Breast epithelium (tissue), 4 donors: ENCODE data around the gene ADAMTSL3. TPM values are rescaled to one million over a fixed set of nuclear protein-coding genes. Genes with fewer than 3 reads are reported as not detected.

Experiments
- DNase-seq, 2 donors: peaks; one replicate each; pipeline ENCODE4 v3.0.0-alpha.2; 2019; ENCODE audit warnings: low spot score in 2 of 2
- H3K27ac ChIP-seq, 2 donors: fragments of 200-600 bp; sonication (generic) in 1 of 2; one replicate each; pipeline ENCODE4 v1.5.1; 2016 to 2019; ENCODE audit warnings: mild to moderate bottlenecking in 1 of 2
- H3K27me3 ChIP-seq, 2 donors: fragments of 200-600 bp; sonication (generic) in 1 of 2; one replicate each; pipeline versions ENCODE4 v1.5.1 to v1.6.0; 2017 to 2019; ENCODE audit warnings: control low read depth in 1 of 2, mild to moderate bottlenecking in 1 of 2
- H3K36me3 ChIP-seq: fragments of 200-600 bp; one replicate; pipeline ENCODE4 v1.5.1; 2019
- H3K4me1 ChIP-seq, 2 donors: fragments of 200-600 bp; sonication (generic); one replicate each; pipeline ENCODE4 v1.5.1; 2016 to 2019; ENCODE audit warnings: control low read depth in 1 of 2
- H3K4me3 ChIP-seq, 3 donors: fragments of 200-600 bp; sonication (generic); 1 replicate in 2 of 3; 2 replicates in 1 of 3; pipeline ENCODE4 v1.5.1; 2016 to 2019; ENCODE audit warnings: mild to moderate bottlenecking in 3 of 3, moderate library complexity in 2 of 3
- H3K9me3 ChIP-seq, 2 donors: fragments of 200-600 bp; sonication (generic) in 1 of 2; one replicate each; pipeline ENCODE4 v1.5.1; 2016 to 2019; ENCODE audit warnings: control low read depth in 1 of 2
- POLR2A ChIP-seq: fragments of 450-650 bp; IDR thresholded peaks from one replicate; pipeline ENCODE4 v1.6.1; 2016; ENCODE audit warnings: antibody characterized with exemption, mild to moderate bottlenecking, moderate library complexity
- POLR2AphosphoS5 ChIP-seq, 3 donors: sonication (generic); formaldehyde crosslinking; IDR thresholded peaks; one replicate each; pipeline ENCODE4 v1.6.1; 2017; ENCODE audit warnings: antibody characterized with exemption in 3 of 3
- intact Hi-C: fragments of 100-400 bp; cut with DNase I; formaldehyde crosslinking; loops from one replicate; pipeline ENCODE4 v1.15.1; 2023; ENCODE audit warnings: low total_unique reads
- total RNA-seq, 3 donors: library from RNA; depleted of rRNA; stranded (reverse); fragments of >200 nt; gene quantifications; one replicate each; pipeline ENCODE4 v1.1.0, GENCODE V29; 2016
- TF ChIP-seq, protein P1 (sequence below), 3 donors: fragments of 450-650 bp; IDR thresholded peaks; one replicate each; pipeline ENCODE4 v1.5.1; 2016 to 2017; ENCODE audit warnings: antibody characterized with exemption in 3 of 3, mild to moderate bottlenecking in 3 of 3, moderate library complexity in 3 of 3

The ADAMTSL3 gene
- total RNA-seq, 3 donors from 2014 or later = 1.8 to 3.9 (median 2.7) TPM

DNA sequence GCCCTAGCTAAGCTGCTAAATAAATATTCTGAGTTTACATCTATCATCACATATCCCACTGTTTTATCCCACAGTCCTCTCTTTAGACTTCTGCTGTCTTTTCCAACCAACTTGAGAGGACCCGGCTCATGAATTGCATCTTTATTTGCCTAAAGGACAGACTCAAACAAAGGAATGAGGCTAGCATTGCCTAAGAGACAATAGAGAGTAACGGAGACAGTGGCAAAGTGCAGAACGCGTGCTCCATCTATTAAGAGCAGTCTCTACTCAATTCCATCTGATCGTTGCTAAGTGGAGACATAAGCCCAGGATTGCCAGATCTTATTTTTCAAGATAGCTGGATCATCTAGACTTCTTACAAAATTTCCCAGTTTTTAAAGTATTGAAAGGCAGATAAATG is 2.3 kb downstream of the ADAMTSL3 start:
- TF ChIP-seq, protein P1, sequence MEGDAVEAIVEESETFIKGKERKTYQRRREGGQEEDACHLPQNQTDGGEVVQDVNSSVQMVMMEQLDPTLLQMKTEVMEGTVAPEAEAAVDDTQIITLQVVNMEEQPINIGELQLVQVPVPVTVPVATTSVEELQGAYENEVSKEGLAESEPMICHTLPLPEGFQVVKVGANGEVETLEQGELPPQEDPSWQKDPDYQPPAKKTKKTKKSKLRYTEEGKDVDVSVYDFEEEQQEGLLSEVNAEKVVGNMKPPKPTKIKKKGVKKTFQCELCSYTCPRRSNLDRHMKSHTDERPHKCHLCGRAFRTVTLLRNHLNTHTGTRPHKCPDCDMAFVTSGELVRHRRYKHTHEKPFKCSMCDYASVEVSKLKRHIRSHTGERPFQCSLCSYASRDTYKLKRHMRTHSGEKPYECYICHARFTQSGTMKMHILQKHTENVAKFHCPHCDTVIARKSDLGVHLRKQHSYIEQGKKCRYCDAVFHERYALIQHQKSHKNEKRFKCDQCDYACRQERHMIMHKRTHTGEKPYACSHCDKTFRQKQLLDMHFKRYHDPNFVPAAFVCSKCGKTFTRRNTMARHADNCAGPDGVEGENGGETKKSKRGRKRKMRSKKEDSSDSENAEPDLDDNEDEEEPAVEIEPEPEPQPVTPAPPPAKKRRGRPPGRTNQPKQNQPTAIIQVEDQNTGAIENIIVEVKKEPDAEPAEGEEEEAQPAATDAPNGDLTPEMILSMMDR (IDR thresholded peaks at IDR 0.05) = no peak
- TF ChIP-seq POLR2A (no peak), POLR2AphosphoS5 (IDR thresholded peaks at IDR 0.05) (no peak)
- H3K4me1 ChIP-seq = no peaks in the 10 kb centered on the region
- H3K36me3 ChIP-seq = no peaks in the 10 kb centered on the region
- intact Hi-C loops = no loop called here
- no peak for DNase-seq
- H3K27ac ChIP-seq = no peak overlapping the region
- H3K4me3 ChIP-seq = no peak overlapping the region
- H3K27me3 ChIP-seq = peaks cover 0 to 28% of the 10 kb centered on the region in 2 donors
- H3K9me3 ChIP-seq = no peaks in the 10 kb centered on the region

DNA sequence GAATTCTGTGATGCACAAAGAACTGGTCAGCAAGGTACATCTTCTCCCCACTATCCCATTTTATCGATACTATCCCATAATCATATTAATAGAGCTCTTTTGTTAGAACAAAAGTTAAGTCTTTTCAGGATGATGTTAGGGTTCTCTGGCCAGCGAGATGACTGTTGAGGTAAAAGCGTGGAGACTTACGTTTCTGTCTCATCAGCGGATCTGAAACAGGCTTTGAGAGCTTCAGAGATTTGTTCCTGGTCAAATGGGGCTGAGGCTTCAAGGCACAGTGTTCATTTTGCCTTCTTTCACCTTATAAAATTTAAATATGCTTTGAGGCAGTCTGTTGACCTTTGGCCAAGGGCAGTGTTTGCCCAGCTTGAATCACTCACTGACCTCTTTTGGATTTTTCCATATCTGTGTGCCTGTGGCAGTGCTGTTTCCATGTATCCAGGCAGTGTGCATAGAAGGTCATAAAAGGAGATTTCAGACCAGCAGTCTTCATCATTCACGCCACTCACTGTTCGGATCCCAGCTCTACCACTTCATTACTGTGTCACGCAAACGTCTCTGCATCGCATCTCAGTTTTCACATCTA is 3.1 kb downstream of the ADAMTSL3 start:
- H3K4me3 ChIP-seq = no peak overlapping the region
- no peaks in the 10 kb centered on the region for H3K36me3 ChIP-seq
- no peak for TF ChIP-seq POLR2AphosphoS5 (IDR thresholded peaks at IDR 0.05)
- H3K4me1 ChIP-seq = no peaks in the 10 kb centered on the region
- H3K9me3 ChIP-seq = no peaks in the 10 kb centered on the region
- H3K27me3 ChIP-seq = peaks cover 0 to 28% of the 10 kb centered on the region in 2 donors
- no peak overlapping the region for H3K27ac ChIP-seq
- DNase-seq = no peak
- intact Hi-C loops = no loop called here

DNA sequence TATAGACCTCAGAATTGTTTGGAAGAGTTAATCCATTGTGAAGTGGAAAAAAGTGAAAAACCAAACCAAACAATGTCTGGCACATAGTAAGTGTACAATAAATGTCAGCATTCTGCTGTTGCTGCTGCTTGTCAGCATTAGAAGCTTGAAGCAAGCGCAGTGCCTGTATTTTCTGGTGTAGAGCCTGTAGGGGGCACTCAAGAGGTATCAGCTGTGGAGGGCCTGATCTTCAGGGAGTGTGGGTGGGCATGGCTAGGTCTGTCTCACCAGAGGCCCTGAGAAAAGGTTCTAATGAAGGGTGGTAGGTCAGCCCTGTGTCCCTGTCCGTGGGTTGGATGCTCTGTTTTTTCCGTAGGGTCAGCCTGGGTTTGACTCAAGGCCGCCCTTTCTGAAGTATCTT is 3.6 kb downstream of the ADAMTSL3 start:
- no peaks in the 10 kb centered on the region for H3K4me1 ChIP-seq
- intact Hi-C loops = no loop called here
- no peaks in the 10 kb centered on the region for H3K9me3 ChIP-seq
- TF ChIP-seq, protein P1 (IDR thresholded peaks at IDR 0.05) = no peak
- TF ChIP-seq POLR2AphosphoS5 (IDR thresholded peaks at IDR 0.05) = no peak
- TF ChIP-seq POLR2A = no peak
- H3K36me3 ChIP-seq = no peaks in the 10 kb centered on the region
- peaks cover 0 to 28% of the 10 kb centered on the region in 2 donors for H3K27me3 ChIP-seq
- H3K27ac ChIP-seq = no peak overlapping the region
- no peak for DNase-seq
- H3K4me3 ChIP-seq = no peak overlapping the region

DNA sequence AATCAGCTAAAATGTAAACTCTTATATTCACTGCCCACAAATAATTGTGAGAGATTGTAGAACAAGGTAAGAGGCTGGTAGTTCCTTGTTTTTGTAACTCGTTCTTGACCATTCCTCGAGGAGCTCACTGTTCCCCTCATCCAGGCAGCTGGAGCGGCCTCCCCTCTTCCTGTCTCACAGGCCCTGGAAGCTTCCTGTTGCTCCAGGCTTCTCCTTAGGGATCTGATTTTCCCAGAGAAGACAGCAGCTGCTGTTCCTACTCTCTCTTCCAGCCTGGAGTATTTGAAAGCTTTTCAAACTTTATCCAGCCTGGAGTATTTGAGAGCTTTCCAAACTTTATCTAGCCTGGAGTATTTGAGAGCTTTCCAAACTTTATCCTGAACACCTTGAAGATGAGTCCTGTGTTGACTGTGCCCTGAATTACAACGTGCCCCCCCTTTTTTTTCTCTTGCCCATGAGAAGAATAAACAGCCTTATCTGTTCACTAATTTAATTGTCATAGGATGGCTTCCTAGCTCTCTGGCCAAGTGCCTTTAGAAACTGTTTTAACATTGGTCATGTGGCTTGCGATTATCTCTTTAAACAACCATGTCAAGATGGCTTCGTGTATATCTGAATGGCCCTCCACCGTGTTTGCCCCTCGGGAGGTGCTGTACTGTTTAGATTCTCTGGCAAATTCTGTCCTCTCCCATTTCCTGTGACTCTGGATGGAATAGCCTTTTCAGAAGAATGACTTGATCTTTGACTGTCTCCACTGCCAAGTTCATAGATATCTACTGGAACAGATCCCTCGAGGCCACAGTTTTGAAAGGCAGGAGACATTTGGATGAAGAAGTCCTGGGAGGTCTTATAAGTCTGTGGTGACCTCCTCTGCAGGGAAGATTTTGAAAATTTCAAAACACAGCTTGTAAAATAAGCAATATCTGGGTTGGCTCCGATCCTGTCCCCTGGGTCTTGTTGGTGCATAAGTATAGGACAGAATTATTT is 4.8 kb downstream of the ADAMTSL3 start:
- intact Hi-C loops = no loop called here
- no peak for DNase-seq
- Histone ChIP-seq H3K36me3 (no peaks in the 10 kb centered on the region), H3K4me3 (no peak overlapping the region), H3K27me3 (peaks cover 0 to 20% of the 10 kb centered on the region in 2 donors), H3K27ac (no peak overlapping the region), H3K4me1 (no peaks in the 10 kb centered on the region), H3K9me3 (no peaks in the 10 kb centered on the region)
- TF ChIP-seq POLR2A (no peak), POLR2AphosphoS5 (IDR thresholded peaks at IDR 0.05) (no peak)
- TF ChIP-seq, protein P1 (IDR thresholded peaks at IDR 0.05) = no peak

DNA sequence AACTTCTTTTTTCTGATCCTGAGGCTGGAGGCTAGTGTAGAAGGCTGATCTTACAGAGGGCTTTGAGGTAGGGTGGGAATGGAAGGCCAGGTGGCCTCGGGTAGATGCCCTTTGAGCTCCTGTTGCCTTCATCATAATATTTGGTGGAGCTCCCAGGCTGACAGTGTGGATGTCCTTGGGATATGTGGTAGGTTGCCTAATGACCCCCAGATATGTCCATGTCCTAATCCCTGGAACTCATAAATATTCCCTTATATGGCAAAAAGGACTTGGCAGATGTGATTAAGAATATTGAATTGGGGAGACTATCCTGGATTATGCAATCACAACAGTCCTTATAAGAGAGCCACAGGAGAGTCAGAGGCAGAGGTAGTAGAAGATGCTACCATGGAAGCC is 5.5 kb downstream of the ADAMTSL3 start:
- intact Hi-C loops = no loop called here
- no peak for DNase-seq
- Histone ChIP-seq H3K27me3 (peaks cover 0 to 17% of the 10 kb centered on the region in 2 donors), H3K9me3 (no peaks in the 10 kb centered on the region), H3K4me3 (no peak overlapping the region), H3K36me3 (no peaks in the 10 kb centered on the region), H3K4me1 (no peaks in the 10 kb centered on the region), H3K27ac (no peak overlapping the region)
- TF ChIP-seq POLR2AphosphoS5 (IDR thresholded peaks at IDR 0.05) = no peak

DNA sequence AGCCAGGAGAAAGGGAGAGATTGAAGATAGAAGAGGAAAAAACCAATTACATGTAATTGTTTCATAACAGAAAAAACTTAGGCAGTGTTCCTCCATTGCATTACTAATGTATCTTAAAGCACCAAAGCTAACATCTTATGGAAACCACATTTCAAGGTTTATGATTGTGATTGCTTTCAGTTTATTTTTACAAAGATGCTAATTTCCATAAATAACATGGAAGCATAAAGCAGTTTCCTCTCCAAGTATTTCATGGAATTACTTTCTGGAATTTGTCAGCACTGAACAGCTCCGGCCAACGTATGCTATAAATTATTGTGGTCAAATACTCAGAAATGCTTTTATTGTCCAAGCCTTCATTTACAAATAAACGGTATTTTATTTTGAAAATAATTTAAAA is 11.6 kb downstream of the ADAMTSL3 start:
- TF ChIP-seq, protein P1 (IDR thresholded peaks at IDR 0.05) = no peak
- TF ChIP-seq POLR2AphosphoS5 (IDR thresholded peaks at IDR 0.05) (no peak), POLR2A (no peak)
- no peak for DNase-seq
- Histone ChIP-seq H3K36me3 (peaks cover 6% of the 10 kb centered on the region), H3K4me1 (no peaks in the 10 kb centered on the region), H3K9me3 (peaks cover 0 to 8% of the 10 kb centered on the region in 2 donors), H3K27ac (no peak overlapping the region), H3K4me3 (no peak overlapping the region), H3K27me3 (no peaks in the 10 kb centered on the region)
- intact Hi-C loops = loop anchor here (5.0 kb wide), 1 partner anchor 107 kb away; no protein-coding TSS in a partner anchor
